Spleen (tissue), 7 donors: ENCODE measurements around the gene FTO.

Experiments used
- POLR2A ChIP-seq, 3 donors: fragments of 450-650 bp; IDR thresholded peaks; one replicate each; pipeline ENCODE4 v1.5.1; 2017; ENCODE audit warnings: antibody characterized with exemption in 3 of 3, mild to moderate bottlenecking in 1 of 3
- POLR2AphosphoS5 ChIP-seq, 3 donors: sonication (generic); formaldehyde crosslinking; IDR thresholded peaks; one replicate each; pipeline ENCODE4 v1.5.1; 2017; ENCODE audit warnings: antibody characterized with exemption in 3 of 3
- TF ChIP-seq, protein P1 (sequence below), 11 experiments: fragments of 200-600 bp in 7 of 11; fragments of 450-650 bp in 4 of 11; sonication (generic) in 4 of 11; IDR thresholded peaks in 8 of 11; conservative IDR thresholded peaks in 3 of 11; 1 replicate in 7 of 11; 2 replicates in 4 of 11; pipeline versions ENCODE4 v1.4.0 to v1.8.0; 2016 to 2021; ENCODE audit warnings: antibody characterized with exemption in 11 of 11, inconsistent platforms in 4 of 11, mild to moderate bottlenecking in 1 of 11
- donor health status: DM: no; HTN: no; CAD: no; lungs with moderate emphysema.
- donor health status: DM: no; HTN: no; CAD: no.
- donor health status: DM: no; HTN: no; CAD: no.

DNA sequence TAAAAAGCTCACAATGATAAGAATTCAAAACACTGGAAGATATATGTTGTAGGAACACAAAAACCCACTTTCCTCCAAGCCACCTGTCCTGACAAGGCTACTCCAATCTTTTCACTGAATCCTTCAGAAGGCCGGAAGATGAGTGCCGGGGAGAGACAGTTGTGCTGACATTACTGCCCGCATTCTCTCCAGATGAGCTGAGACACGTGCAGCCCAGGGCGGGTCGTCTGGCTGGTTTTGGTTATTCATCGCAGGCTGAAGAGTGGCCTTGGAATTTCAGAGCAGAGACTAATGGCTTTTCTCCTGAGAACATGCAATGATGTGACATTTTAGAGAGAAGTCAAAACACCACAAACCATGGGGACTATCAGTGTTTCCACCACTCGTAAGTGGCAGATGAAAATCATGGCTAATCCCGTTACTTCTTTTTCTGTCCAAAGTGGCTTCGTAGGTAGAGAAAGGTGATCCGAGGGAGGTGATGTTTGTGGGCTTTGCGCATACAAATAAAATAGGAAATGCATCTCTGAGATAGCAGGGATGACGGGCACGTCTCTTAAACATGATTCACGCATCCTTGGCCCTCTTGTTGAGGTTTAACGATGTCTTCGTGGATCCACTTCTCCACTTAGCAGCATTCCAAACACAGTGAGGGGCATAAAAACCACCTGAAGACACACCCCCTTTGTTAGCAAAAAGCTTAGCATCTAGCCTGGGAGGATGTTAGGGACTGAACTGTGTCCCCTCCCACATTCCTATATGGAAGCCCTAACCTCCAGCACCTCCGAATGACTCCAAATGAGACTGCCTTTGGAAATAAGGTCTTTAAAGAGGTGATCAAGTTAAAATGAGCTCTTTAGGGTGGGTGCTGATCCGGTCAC is 448.6 kb downstream of the FTO start:
- TF ChIP-seq POLR2A (IDR thresholded peaks at IDR 0.05) (no peak), POLR2AphosphoS5 (IDR thresholded peaks at IDR 0.05) (no peak)
- TF ChIP-seq, protein P1, sequence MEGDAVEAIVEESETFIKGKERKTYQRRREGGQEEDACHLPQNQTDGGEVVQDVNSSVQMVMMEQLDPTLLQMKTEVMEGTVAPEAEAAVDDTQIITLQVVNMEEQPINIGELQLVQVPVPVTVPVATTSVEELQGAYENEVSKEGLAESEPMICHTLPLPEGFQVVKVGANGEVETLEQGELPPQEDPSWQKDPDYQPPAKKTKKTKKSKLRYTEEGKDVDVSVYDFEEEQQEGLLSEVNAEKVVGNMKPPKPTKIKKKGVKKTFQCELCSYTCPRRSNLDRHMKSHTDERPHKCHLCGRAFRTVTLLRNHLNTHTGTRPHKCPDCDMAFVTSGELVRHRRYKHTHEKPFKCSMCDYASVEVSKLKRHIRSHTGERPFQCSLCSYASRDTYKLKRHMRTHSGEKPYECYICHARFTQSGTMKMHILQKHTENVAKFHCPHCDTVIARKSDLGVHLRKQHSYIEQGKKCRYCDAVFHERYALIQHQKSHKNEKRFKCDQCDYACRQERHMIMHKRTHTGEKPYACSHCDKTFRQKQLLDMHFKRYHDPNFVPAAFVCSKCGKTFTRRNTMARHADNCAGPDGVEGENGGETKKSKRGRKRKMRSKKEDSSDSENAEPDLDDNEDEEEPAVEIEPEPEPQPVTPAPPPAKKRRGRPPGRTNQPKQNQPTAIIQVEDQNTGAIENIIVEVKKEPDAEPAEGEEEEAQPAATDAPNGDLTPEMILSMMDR (IDR thresholded peaks at IDR 0.05 in 8 of 11, conservative IDR thresholded peaks at IDR 0.05 in 3 of 11): no peak
